ENCODE results near the gene HDAC7. TPM values are rescaled to one million over a fixed set of nuclear protein-coding genes. Genes with fewer than 3 reads are reported as not detected.
A peak's percentile ranks its signal among the peaks of the same experiment; 100 is the strongest.

HDAC7 gene
- polyA plus RNA-seq, 2 donors = 20.9 to 35.6 TPM

DNA sequence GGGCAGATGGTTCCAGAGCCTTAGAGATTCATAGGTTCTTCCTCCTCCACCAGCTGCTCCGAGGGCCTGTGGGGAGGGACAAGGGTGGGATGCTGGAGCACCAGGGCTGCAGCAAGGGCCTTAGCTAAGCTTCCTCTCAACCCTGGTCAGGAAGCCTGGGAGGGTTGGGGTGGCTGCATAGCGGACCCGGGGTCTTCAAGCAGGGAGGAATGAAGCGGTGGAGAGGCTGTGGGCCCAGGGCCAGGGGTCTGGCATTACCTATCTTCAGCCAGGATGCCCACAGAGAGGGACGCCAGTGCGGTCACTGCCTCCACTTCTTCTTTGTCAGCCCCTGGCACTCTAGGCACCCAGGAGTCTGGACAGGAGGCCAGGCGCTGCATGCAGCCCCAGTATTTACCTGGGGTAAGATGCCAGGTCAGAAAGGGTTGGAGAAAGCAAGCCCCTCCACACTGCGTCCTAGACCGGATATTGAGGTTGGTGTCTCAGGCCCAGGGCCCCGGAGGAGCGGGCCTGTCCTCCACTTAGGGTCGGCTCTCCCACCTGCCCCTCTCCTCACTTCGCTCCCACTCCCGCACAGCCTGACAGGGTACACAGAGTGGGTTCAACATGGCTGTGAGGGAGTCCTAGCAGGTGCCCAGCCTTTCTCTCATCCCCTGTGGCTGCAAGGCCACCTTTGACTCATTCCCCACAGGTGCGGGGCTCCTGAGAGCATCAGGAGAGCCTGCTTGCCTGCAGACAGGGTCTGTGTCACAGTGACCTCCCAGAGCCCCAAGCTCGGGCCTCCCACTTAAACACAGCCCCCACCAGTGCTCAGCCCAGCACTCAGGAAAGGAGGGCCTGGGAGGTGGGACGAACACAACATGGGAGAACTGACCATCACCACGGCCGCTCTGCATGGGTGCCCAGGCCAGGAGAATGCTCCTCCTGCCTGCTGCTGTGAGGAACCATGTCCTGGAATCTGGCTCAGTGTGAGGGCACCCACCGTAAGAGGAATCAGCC is 35.6 kb downstream of the HDAC7 start:
- Histone ChIP-seq H3K36me3 (ENCODE audit: control insufficient read depth in 2 of 2, insufficient read depth in 2 of 2, low read length in 1 of 2) (peaks cover 11 to 70% of the 10 kb centered on the region in 2 donors), H3K4me3 (ENCODE audit: low read depth in 1 of 2, low read length in 2 of 2) (no peak overlapping the region), H3K27ac (ENCODE audit: low read depth in 2 of 2, low read length in 1 of 2) (no peak overlapping the region), H3K9me3 (ENCODE audit: control insufficient read depth in 2 of 2, insufficient read depth in 1 of 2, low read depth in 1 of 2, low read length in 1 of 2) (no peaks in the 10 kb centered on the region), H3K4me1 (ENCODE audit: control insufficient read depth in 2 of 2, insufficient read depth in 2 of 2, low read length in 1 of 2) (peaks cover 2 to 18% of the 10 kb centered on the region in 2 donors), H3K27me3 (ENCODE audit: control insufficient read depth in 1 of 2, insufficient read depth in 2 of 2, low read length in 2 of 2) (no peaks in the 10 kb centered on the region)
- 86 to 90% methylated on average over 20 of the region's 20 CpGs for WGBS, 2 donors

DNA sequence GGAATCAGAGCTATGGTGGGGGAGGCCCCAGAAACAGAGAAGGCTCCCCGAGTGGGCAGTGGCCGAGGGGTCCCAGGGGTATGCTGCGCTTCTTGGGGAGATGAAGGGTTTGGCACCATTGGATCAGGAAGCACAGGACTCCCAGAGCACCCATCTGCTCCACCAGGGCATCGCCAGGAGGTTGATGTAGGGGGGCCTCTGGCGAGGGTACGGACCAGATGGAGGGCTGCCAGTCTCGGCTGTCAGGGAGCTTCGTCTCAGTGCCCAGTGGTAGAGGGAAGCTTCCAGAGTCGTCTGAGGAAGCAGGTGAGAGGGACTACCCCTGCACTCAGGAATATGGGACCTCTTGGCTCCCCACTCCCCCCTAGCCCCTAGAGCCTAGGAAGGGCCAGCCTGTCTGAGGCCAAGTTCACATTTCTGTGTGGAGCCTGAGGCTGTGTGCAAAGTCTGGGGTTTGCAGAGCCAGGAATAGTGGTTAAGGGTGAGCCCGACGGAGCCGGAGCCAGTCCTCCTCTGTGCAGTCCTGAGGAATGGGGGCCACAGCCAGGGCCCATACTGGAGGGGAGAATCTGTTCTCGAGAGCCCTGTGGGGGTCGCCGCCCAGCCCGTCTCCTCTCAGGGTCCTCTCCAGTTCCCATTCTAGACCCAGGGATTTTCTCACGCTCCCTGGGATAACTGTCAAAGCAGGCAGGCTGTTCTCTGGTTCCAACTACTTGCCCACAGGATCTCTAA is 36.5 kb downstream of the HDAC7 start:
- peak overlapping the region; percentile 90 to 96 for H3K27ac ChIP-seq (ENCODE audit: low read depth in 2 of 2, low read length in 1 of 2)
- H3K27me3 ChIP-seq (ENCODE audit: control insufficient read depth in 1 of 2, insufficient read depth in 2 of 2, low read length in 2 of 2) = no peaks in the 10 kb centered on the region
- no peaks in the 10 kb centered on the region for H3K9me3 ChIP-seq (ENCODE audit: control insufficient read depth in 2 of 2, insufficient read depth in 1 of 2, low read depth in 1 of 2, low read length in 1 of 2)
- H3K36me3 ChIP-seq (ENCODE audit: control insufficient read depth in 2 of 2, insufficient read depth in 2 of 2, low read length in 1 of 2) = peaks cover 9 to 61% of the 10 kb centered on the region in 2 donors
- H3K4me1 ChIP-seq (ENCODE audit: control insufficient read depth in 2 of 2, insufficient read depth in 2 of 2, low read length in 1 of 2) = peaks cover 3 to 18% of the 10 kb centered on the region in 2 donors
- 62 to 67% methylated on average over 17 of the region's 17 CpGs for WGBS, 2 donors
- H3K4me3 ChIP-seq (ENCODE audit: low read depth in 1 of 2, low read length in 2 of 2) = no peak overlapping the region

DNA sequence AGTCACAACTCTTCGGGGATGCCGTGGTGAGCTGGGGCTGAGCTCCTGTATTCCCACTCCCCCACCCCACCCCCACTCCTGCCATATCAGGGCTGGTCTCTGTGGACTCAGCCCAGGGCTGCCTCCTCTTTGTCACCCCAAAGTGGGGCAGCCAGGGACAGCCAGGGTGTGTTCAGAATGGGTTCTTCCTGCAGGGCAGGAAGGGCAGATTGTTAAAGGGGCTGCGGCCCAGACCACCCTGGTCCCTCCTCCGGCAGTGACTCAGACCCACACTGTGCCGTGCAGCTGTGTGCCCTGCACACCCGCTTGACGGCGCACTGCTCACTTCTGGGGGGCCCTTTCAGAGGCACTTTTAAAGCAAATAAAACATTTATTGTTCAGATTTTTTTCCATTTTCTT is 37.3 kb downstream of the HDAC7 start:
- peak overlapping the region; percentile 90 to 96 for H3K27ac ChIP-seq (ENCODE audit: low read depth in 2 of 2, low read length in 1 of 2)
- WGBS, 2 donors = 41 to 53% methylated on average over 8 of the region's 8 CpGs
- peaks cover 9 to 53% of the 10 kb centered on the region in 2 donors for H3K36me3 ChIP-seq (ENCODE audit: control insufficient read depth in 2 of 2, insufficient read depth in 2 of 2, low read length in 1 of 2)
- H3K27me3 ChIP-seq (ENCODE audit: control insufficient read depth in 1 of 2, insufficient read depth in 2 of 2, low read length in 2 of 2) = no peaks in the 10 kb centered on the region
- H3K4me3 ChIP-seq (ENCODE audit: low read depth in 1 of 2, low read length in 2 of 2) = no peak overlapping the region
- no peaks in the 10 kb centered on the region for H3K9me3 ChIP-seq (ENCODE audit: control insufficient read depth in 2 of 2, insufficient read depth in 1 of 2, low read depth in 1 of 2, low read length in 1 of 2)
- H3K4me1 ChIP-seq (ENCODE audit: control insufficient read depth in 2 of 2, insufficient read depth in 2 of 2, low read length in 1 of 2) = peaks cover 3 to 18% of the 10 kb centered on the region in 2 donors

DNA sequence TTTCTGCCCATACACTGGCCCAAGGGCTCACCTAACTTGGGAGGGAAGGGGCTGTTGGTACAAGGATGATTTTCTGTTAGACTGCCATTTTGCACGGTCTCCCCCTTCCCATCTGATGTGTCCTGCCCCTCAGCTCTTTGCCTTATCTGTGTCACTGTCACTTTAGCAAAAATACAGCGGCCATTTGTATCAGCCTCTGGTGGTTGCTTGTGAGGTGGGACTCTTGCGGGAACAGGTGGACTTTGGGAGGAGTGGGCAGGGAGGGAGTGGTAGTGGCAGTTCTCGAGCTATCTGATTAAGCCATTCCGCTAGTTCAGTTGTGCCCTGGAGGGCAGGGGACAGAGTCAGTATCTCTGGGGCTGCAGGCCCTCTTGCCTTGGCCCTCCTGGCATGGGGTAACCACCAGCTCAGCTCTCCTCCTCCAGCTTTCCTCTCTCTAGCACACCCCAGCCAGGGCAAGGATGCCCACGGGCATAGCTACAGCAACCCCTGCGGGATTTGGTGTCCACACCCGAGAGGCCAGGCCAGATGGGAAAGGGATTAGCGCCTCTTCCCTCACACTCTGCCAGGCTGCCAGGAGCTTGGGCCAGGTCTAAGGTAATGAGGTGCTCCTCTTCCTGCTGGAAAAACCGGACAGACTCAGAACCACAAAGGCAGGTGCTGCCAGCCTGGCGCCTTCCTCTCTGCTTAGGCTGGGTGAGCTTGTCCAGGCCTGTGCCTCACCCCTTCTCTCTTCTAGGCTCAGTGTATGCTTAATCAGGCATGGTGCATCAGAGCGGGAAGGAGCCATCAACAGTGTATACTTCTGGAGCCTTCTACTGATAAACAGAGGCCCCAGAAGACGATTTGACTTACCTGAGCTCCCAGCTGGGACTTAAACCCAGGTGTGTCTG is 38.0 kb downstream of the HDAC7 start:
- peaks cover 9 to 50% of the 10 kb centered on the region in 2 donors for H3K36me3 ChIP-seq (ENCODE audit: control insufficient read depth in 2 of 2, insufficient read depth in 2 of 2, low read length in 1 of 2)
- WGBS, 2 donors = 46 to 62% methylated on average over 13 of the region's 13 CpGs
- peaks cover 6 to 22% of the 10 kb centered on the region in 2 donors for H3K4me1 ChIP-seq (ENCODE audit: control insufficient read depth in 2 of 2, insufficient read depth in 2 of 2, low read length in 1 of 2)
- no peaks in the 10 kb centered on the region for H3K27me3 ChIP-seq (ENCODE audit: control insufficient read depth in 1 of 2, insufficient read depth in 2 of 2, low read length in 2 of 2)
- H3K27ac ChIP-seq (ENCODE audit: low read depth in 2 of 2, low read length in 1 of 2) = peak overlapping the region; percentile 90 to 96
- H3K9me3 ChIP-seq (ENCODE audit: control insufficient read depth in 2 of 2, insufficient read depth in 1 of 2, low read depth in 1 of 2, low read length in 1 of 2) = no peaks in the 10 kb centered on the region
- H3K4me3 ChIP-seq (ENCODE audit: low read depth in 1 of 2, low read length in 2 of 2) = no peak overlapping the region

DNA sequence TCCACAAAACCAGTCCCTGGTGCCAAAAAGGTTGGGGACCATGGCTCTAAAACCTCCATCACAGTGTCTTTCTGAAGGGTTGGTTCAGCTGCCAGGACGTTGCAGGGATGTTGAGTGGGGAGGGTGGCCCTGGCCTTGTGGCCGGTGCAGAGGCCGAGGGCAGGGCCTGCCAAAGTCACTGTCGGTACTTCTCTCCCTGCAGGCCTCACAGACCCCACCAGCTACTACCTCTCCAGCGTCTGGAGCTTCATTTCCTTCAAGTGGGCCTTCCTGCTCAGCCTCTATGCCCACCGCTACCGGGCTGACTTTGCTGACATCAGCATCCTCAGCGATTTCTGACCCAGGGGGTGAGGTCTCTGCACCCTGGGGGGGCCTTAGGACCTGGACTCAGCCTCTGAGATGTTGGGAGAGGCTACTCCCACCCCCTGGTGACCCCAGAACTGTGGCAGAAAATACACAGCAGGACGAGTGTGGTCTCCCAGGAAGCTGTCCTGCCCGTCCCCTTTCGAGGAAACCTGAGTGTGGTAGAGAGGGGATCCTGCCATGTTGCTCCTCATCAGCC is 39.7 kb downstream of the HDAC7 start:
- WGBS, 2 donors = 69 to 73% methylated on average over 11 of the region's 11 CpGs
- Histone ChIP-seq H3K27ac (ENCODE audit: low read depth in 2 of 2, low read length in 1 of 2) (no peak overlapping the region), H3K36me3 (ENCODE audit: control insufficient read depth in 2 of 2, insufficient read depth in 2 of 2, low read length in 1 of 2) (peaks cover 8 to 33% of the 10 kb centered on the region in 2 donors), H3K4me1 (ENCODE audit: control insufficient read depth in 2 of 2, insufficient read depth in 2 of 2, low read length in 1 of 2) (peaks cover 11 to 34% of the 10 kb centered on the region in 2 donors), H3K4me3 (ENCODE audit: low read depth in 1 of 2, low read length in 2 of 2) (no peak overlapping the region), H3K27me3 (ENCODE audit: control insufficient read depth in 1 of 2, insufficient read depth in 2 of 2, low read length in 2 of 2) (no peaks in the 10 kb centered on the region), H3K9me3 (ENCODE audit: control insufficient read depth in 2 of 2, insufficient read depth in 1 of 2, low read depth in 1 of 2, low read length in 1 of 2) (no peaks in the 10 kb centered on the region)

DNA sequence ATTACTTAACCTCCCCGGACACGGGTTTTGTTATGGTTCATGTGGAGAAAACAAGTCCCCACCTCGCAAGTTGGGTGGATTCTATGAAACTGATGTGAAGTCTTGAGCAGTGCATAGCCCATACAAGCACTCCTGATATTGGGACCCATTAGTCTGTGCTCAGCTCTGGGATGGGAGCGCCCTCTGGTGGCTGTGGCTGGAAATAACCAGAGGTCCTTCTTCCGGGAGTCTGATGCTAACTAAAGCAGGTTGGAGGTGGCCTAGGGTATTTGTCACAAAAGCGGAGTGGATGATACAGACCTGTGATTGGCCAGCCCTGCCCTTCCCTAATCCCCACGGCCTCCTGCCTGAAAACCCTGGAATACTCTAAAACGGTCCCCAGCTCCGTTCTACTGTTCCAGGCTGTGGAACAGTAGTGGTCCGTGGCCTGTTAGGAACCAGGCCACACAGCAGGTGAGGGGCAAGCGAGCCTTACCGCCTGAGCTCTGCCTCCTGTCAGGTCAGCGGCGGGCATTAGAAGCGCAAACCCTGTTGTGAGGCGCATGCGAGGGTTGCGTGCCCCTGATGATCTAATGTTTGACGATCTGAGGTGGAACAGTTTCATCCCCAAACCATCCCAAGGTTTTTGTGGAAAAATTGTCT is 40.3 kb downstream of the HDAC7 start:
- 39 to 43% methylated on average over 19 of the region's 19 CpGs for WGBS, 2 donors
- H3K36me3 ChIP-seq (ENCODE audit: control insufficient read depth in 2 of 2, insufficient read depth in 2 of 2, low read length in 1 of 2) = peaks cover 6 to 27% of the 10 kb centered on the region in 2 donors
- no peak overlapping the region for H3K27ac ChIP-seq (ENCODE audit: low read depth in 2 of 2, low read length in 1 of 2)
- H3K4me3 ChIP-seq (ENCODE audit: low read depth in 1 of 2, low read length in 2 of 2) = no peak overlapping the region
- no peaks in the 10 kb centered on the region for H3K27me3 ChIP-seq (ENCODE audit: control insufficient read depth in 1 of 2, insufficient read depth in 2 of 2, low read length in 2 of 2)
- H3K9me3 ChIP-seq (ENCODE audit: control insufficient read depth in 2 of 2, insufficient read depth in 1 of 2, low read depth in 1 of 2, low read length in 1 of 2) = no peaks in the 10 kb centered on the region
- H3K4me1 ChIP-seq (ENCODE audit: control insufficient read depth in 2 of 2, insufficient read depth in 2 of 2, low read length in 1 of 2) = peaks cover 12 to 40% of the 10 kb centered on the region in 2 donors

DNA sequence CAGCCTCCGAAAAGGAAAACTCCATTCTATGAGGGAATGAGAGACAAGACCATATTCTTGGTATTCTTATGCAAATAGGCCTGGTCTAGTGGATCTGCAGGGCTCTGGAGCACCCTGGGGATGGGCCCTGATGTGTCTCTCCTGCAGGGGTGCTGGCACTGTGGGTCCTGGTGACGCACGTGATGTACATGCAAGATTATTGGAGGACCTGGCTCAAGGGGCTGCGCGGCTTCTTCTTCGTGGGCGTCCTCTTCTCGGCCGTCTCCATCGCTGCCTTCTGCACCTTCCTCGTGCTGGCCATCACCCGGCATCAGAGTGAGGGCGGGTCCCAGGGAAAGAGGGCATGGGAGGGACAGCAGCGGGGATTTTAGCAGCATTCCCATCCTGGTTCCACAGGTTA is 40.8 kb downstream of the HDAC7 start:
- WGBS, 2 donors = 54 to 58% methylated on average over 14 of the region's 14 CpGs
- H3K27ac ChIP-seq (ENCODE audit: low read depth in 2 of 2, low read length in 1 of 2) = no peak overlapping the region

DNA sequence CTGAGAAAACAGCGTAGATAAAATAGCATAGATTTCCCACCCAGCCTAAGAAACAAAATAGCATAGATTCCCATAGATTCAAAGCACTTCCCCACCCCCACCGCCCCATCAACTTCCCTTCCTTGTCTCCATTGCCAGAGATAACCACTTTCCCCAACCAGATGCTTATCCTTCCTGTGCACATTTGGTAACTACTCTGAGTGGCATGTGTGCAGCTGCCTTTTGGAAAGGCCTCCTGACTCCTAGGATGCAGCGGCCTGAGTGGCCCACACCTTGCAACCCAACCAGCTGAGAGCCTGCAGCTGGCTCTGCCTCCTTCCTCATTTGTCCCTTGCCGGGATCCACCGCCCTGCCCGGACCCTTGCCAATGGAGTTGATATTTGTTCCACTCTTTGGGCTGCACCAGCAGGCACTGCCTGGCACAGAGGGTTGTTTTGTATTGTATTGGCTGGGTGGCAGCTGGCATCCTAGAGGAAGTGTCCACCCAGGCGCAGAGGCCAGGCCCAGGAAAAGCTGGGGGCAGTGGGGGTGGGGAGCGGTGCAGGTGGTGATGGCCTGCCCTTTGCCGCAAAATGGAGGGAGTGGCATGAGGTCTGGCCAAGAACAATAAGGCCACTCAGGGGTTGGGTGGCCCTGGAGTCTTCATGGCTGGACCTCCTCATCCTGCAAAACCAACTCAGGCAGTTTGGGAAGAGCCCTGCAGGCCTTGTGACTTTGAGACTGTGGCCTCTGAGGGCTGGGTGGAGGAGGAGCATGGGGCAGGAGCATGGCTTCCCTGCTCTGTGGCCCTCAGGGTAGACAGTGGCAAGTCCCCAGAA is 41.8 kb downstream of the HDAC7 start:
- H3K27ac ChIP-seq (ENCODE audit: low read depth in 2 of 2, low read length in 1 of 2) = peak overlapping the region in 1 of 2 donors; percentile 38
- H3K27me3 ChIP-seq (ENCODE audit: control insufficient read depth in 1 of 2, insufficient read depth in 2 of 2, low read length in 2 of 2) = no peaks in the 10 kb centered on the region
- WGBS, 2 donors = 57 to 68% methylated on average over 9 of the region's 9 CpGs
- H3K4me1 ChIP-seq (ENCODE audit: control insufficient read depth in 2 of 2, insufficient read depth in 2 of 2, low read length in 1 of 2) = peaks cover 12 to 39% of the 10 kb centered on the region in 2 donors
- H3K4me3 ChIP-seq (ENCODE audit: low read depth in 1 of 2, low read length in 2 of 2) = no peak overlapping the region
- H3K9me3 ChIP-seq (ENCODE audit: control insufficient read depth in 2 of 2, insufficient read depth in 1 of 2, low read depth in 1 of 2, low read length in 1 of 2) = no peaks in the 10 kb centered on the region
- peaks cover 0 to 12% of the 10 kb centered on the region in 2 donors for H3K36me3 ChIP-seq (ENCODE audit: control insufficient read depth in 2 of 2, insufficient read depth in 2 of 2, low read length in 1 of 2)

More for the DNA sequence above, 40.8 kb downstream of the HDAC7 start:
- peaks cover 1 to 21% of the 10 kb centered on the region in 2 donors for H3K36me3 ChIP-seq (ENCODE audit: control insufficient read depth in 2 of 2, insufficient read depth in 2 of 2, low read length in 1 of 2)
- H3K4me3 ChIP-seq (ENCODE audit: low read depth in 1 of 2, low read length in 2 of 2) = no peak overlapping the region
- peaks cover 12 to 41% of the 10 kb centered on the region in 2 donors for H3K4me1 ChIP-seq (ENCODE audit: control insufficient read depth in 2 of 2, insufficient read depth in 2 of 2, low read length in 1 of 2)
- H3K9me3 ChIP-seq (ENCODE audit: control insufficient read depth in 2 of 2, insufficient read depth in 1 of 2, low read depth in 1 of 2, low read length in 1 of 2) = no peaks in the 10 kb centered on the region
- no peaks in the 10 kb centered on the region for H3K27me3 ChIP-seq (ENCODE audit: control insufficient read depth in 1 of 2, insufficient read depth in 2 of 2, low read length in 2 of 2)
